GM19372 (cell line): ENCODE results near the gene UBE2O.
"Not testable (repeated sequence)": the region's sequence is repeated elsewhere in the genome, so short reads cannot be mapped to it uniquely, and the experiment has no call there.

Source experiments
- ATAC-seq: cut with Tn5 transposase; IDR thresholded peaks from one replicate; pipeline ENCODE4 v1.9.1; 2021; ENCODE audit warnings: mild to moderate bottlenecking, low read depth, moderate library complexity; ENCODE audit not compliant: unreplicated experiment

The UBE2O gene

DNA sequence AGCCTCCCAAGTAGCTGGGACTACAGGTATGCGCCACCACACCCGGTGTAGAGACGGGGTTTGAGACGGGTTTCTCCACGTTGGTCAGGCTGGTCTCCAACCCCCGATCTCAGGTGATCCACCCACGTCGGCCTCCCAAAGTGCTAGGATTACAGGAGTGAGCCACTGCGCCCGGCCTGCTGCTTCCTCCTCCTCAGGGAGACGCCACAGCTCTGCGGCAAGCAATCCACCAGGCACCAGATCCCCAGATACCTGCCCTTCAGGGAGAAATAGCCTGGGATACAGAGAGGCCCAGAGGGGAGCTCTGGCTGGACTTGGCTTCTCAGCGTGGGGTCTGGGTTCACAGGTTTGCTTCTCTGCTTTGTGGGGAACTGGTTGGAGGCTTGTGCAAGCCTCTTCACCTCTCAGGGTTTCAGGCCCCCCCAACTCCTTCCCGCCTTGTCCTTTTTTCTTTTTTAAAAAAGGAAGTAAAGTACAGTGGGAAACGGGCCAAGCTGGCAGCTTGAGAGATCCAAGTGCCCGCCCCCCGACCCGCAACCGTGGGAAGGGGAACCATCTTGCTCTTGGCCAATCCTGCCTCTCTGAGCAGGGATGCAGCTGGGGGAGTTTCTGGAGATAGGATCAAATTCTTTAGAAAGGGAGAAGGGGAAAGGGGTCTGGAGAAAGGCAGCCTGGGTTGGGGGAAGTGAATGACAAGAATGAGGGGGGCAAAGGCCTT, 71.2 kb downstream of the UBE2O start:
- no peak for ATAC-seq

GRCh38 chr17:76379646-76380376, 73.1 kb downstream of the UBE2O start:
- ATAC-seq = no peak

DNA sequence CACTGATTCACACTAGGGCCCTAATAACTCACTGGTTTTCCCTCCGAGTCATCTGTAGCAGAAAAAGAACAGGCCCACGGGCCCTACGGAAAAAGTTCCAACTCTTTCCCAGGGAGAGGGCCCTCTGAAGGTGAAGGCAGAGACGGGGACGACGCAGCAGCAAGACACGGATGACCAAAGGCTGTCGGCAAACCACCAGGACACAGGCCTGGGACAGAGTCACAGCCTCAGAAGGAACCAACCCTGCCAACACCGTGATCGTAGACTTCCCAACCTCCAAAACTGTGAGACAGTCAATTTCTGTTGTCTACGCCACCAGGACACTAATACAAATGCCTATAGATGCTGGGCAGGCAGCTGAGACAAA, 73.7 kb downstream of the UBE2O start:
- no peak for ATAC-seq

GRCh38 chr17:76378548-76379274, 74.2 kb downstream of the UBE2O start:
- no peak for ATAC-seq

- ATAC-seq = no peak
Measured at GRCh38 chr17:76376318-76377133, 76.4 kb downstream of the UBE2O start.

DNA sequence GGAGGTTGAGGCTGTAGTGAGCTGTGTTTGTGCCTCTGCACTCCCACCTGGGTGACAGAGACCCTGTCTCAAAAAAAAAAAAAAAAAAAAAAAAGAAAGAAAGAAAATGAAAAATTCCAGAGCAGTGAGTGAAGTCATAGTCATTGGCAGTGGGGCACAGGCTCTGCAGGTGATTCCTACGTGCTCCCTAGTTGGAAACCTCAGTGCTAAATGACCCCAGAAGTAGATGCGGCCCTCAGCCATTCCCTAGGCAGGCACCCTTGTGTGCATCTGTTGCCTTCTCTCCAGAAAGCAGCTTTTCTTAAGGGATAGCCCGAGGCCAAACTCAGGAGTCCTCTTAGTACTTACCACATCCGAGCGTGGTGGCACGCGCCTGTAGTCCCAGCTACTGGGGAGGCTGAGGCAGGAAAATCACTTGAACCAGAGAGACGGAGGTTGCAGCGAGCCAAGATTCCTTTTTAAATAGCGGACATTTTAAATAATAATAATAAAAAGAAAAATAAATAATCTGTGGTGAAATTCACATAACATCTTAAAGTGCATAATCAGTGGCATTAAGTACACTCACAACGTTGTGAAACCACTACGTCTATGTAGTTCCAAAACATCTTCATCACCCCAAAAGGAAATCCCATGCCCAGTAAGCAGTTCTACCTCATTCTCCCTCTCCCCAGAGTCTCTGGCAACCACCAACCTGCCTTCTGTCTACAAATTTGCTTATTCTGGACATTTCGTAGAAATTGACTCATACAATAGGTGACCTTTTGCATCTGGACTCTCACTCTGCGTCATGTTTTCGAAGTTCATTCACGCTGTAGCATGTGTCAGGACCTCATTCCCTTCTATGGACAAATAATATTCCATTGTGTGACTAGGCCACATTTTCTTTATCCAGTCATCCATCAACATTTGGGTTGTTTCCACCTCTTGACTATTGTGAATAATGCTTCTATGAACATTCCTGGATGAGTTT, 81.0 kb downstream of the UBE2O start:
- no peak for ATAC-seq

- no peak for ATAC-seq
Measured at GRCh38 chr17:76370261-76370993, 82.5 kb downstream of the UBE2O start.

GRCh38 chr17:76369804-76370203, 83.1 kb downstream of the UBE2O start:
- ATAC-seq = no peak

GRCh38 chr17:76369379-76369778, 83.6 kb downstream of the UBE2O start:
- ATAC-seq = no peak

DNA sequence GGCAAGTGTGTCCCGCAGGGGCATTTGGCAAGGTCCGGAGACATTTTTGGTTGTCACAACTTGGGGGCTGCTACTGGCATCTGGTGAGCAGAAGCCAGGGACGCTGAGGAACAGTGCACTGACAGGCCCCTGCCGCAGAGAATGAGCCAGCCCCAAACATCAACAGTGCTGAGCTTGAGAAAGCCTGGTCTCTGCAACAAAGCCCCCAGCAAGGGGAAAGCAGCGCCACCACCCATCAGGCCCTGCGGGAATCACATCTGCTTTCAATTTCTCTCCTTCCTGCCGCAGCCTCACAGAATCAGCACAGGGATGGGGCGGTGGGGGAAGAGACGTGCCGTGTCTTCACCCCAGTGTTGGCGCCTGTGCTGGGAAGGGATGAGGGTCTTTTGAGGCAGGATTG, 84.4 kb downstream of the UBE2O start:
- no peak for ATAC-seq

GRCh38 chr17:76367642-76368041, 85.3 kb downstream of the UBE2O start:
- no peak for ATAC-seq

GRCh38 chr17:76366247-76366646, 86.7 kb downstream of the UBE2O start:
- no peak for ATAC-seq

- no peak for ATAC-seq
Measured at GRCh38 chr17:76365256-76365903, 87.6 kb downstream of the UBE2O start.

- no peak for ATAC-seq
Measured at GRCh38 chr17:76363107-76363842, 89.7 kb downstream of the UBE2O start.

DNA sequence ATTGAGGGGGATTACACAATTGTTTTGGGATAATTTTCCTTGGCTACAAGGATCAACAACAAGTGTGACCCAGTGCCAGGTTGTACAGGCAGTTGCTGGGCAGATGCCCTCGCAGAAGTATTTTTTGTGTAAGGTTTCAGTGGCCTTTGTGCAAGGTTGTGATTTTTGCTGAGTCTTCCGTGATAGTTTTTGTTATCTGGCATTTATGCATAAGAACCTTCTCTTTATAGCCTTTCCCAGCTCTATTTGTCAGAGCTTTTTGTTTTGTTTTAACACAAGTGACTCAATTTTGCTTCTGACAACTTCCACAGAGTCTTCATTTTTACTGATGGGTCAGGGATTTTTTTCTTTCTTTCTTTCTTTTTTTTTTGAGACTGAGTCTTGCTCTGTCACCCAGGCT, 92.5 kb downstream of the UBE2O start:
- ATAC-seq = no peak

- ATAC-seq = not testable (repeated sequence)
Measured at GRCh38 chr17:76359776-76360175, 93.2 kb downstream of the UBE2O start.

DNA sequence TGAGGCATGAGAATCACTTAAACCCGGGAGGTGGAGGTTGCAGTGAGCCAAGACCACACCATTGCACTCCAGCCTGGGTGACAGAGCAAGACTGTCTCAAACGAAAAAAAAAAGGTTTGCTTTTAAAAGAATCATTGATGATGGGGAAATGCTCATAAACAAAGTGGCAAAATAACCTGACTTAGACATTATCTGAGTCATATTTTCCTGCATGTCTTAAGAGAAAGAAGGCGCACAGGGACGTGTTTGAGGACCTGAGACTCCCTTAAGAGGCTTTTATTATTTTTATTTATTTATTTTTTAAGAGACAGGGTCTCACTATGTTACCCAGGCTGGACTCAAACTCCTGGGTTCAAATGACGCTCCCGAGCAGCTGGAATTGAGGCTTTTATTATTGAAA, 93.6 kb downstream of the UBE2O start:
- ATAC-seq = no peak
